ENCODE data around the gene ANKFY1.
"Not testable (repeated sequence)": the region's sequence is repeated elsewhere in the genome, so short reads cannot be mapped to it uniquely, and the experiment has no call there.

Gene ANKFY1

DNA sequence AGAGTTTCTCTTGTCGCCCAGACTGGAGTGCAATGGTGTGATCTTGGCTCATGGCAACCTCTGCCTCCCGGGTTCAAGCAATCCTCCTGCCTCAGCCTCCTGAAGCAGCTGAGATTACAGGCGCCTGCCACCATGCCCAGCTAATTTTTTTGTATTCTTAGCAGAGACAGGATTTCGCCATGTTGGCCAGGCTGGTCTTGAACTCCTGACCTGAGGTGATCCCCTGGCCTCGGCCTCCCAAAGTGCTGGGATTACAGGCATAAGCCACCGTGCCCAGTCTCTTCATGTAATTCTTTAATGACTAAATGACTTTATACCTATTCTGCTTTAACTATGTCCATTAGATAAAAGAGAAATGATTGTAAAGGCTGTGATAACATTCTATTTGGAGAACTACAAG is 8.5 kb downstream of the ANKFY1 start:
- FAIRE-seq: not testable (repeated sequence)

DNA sequence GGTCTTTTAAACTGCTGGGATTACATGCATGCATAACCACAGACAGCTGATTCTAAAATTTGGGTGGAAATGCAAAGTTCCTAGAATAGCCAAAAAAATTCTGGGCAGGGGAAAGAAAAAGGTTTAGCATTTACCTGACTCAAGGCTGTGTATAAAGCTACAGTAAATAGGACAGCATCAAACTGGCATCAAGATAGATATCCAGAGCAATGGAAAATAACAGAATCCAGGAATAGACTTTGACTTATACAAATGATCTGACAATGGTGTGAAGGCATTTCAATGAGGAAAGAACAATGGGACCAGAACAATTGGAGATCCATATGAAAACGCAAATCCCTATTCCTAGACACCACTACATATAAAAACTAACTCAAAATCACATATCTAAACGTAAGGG is 12.9 kb downstream of the ANKFY1 start:
- no peak for FAIRE-seq

DNA sequence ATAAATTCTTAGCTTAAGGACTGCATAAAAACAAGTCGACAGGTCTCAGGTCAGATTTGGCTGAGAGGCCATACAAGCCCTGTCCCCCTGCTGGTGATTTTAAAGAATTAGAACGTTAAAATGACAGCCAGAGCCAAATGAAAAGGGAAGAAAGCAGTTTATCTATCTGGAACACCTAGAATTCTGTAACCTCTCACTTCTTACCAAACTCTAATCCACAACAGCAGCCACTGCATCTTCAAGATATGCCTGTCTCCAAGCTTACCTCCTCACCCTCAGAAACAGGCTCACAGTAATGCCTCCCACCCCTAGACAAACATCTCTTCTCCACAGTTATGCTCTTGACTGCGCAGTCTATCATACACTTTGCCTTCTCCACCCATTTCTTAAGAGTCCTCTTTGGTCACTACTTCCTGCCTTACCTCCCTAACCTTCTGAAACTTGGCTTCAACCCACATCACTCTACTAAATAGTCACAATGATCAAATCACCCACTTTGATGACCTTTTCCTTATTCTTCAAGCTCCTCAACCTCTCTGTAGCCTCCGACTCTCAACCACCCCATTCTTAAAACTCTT is 14.2 kb downstream of the ANKFY1 start:
- FAIRE-seq: peak; percentile 89

DNA sequence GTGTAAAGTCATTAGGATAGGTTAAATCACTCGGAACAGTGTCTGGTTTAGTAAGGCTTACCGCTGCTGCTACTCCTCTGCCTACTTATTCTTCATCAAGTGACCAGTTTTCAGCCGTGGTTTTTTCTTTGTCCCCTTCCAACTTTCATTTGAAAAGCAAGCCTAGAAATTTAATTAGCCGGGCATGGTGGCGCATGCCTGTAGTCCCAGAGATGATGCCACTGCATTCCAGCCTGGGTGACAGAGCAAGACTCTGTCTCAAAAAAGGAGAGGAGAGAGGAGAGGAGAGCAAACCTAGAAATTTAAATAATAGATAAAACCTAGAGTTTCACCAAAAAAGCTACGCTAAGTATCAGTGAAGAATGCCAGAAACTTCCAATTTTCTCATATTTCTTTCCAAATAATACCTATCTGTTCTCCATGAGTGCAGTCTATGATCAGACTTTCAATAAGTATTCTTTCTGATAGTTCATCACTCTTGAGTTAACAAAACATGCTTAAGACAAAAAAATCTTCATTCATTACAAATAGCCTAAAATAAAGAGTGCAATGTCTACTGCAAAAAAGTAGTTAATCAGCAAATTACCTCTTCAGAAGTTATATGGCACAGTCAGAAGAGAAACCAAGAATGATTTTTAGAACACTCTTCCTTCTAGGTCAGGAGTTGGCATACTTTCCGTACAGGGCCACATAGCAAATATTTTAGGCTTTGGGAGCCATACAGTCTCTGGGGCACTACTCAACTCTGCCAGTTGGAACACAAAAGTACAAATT is 15.1 kb downstream of the ANKFY1 start:
- FAIRE-seq: no peak

DNA sequence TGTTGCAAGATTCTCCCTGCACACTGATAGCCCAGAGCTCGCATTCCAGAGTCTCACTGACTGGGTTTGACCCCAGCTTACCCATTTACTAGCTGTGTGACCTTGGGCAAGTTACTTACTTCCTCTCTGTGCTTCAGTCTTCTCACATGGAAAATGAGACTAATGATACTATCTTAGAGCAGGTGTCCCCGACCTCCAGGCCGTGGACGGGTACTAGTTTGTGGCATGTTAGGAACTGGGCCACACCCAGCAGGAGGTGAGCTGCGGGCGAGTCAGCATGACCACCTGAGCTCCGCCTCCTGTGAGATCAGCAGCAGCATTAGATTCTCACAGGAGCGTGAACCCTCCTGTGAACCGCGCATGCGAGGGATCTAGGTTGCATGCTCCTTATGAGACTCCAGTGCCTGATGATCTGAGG is 15.8 kb downstream of the ANKFY1 start:
- FAIRE-seq: no peak

DNA sequence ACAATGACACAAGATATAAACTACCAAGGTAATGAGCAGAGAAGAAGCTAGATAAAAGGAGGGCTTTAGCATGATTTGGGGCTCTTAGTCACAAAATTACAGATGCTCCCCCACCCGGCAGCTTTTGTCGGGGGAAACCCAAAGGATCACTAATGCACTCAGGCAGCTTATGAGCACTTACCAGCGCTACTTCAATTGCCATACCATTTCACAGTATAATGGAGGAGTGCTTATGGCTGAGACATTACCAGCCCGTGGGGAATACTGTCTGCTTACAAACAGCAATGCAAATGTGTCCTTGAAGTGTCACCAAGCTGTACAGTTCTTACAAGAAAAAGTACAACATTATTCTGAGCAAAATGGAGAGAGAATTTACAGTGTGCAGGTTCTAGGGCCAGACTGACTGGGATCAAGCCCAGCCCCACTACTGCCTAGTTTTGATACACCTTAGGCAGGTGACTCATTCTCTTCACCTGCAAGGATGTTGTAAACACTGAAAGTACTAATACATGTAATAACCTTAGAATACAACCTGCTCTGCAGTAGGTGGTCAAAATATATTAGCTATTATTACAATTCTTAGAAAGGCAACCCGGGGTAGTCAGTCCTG is 16.3 kb downstream of the ANKFY1 start:
- no peak for FAIRE-seq

DNA sequence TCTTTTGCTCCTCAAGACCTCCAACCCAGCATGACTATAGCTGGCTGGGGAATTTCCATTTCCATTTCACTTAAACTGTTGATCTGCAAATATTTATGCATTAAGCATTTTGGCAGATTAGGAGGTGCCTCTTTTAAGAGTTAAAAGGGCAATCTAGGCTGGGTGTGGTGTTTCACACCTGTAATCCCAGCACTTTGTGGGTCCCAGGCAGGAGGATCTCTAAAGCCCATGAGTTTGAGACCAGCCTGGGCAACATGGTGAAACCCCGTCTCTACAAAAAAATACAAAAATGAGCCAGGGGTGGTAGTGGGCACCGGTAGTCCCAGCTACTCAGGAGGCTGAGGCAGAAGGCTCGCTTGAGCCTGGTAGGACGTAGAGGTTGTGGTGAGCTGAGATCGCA is 17.1 kb downstream of the ANKFY1 start:
- FAIRE-seq: no peak

DNA sequence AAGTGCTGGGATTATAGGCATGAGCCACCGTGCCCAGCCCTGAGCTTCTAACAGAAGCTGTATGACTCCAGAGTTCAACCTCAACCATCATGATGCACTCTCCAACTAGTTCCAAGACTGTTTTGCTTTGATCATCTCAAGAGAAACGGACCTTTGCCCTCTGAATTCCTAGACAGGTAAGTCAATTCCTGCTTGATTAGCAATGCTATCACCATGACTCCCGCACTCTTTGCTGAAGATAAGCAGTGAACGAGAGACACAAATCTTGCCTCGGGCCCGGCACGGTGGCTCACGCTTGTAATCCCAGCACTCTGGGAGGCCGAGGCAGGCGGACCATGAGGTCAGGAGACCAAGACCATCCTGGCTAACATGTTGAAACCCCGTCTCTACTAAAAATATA is 22.2 kb downstream of the ANKFY1 start:
- no peak for FAIRE-seq

DNA sequence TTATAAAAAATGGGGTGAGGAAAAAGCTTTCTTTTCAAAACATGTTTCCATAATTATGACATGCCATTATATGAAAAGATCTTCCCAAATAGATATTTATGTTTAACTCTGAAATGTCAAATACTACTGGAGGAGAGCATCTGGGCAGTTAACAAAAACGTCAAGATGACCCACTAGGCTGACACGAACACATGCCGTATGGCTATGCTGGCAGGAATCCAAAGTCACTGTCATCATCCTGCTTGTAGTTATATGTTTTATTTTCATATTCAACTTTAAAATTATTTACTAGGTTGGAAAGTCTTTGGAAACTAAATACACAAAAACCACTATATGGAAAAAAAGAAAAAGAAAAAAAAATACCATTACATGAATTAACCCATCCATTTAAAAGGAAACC is 27.3 kb downstream of the ANKFY1 start:
- FAIRE-seq: no peak

DNA sequence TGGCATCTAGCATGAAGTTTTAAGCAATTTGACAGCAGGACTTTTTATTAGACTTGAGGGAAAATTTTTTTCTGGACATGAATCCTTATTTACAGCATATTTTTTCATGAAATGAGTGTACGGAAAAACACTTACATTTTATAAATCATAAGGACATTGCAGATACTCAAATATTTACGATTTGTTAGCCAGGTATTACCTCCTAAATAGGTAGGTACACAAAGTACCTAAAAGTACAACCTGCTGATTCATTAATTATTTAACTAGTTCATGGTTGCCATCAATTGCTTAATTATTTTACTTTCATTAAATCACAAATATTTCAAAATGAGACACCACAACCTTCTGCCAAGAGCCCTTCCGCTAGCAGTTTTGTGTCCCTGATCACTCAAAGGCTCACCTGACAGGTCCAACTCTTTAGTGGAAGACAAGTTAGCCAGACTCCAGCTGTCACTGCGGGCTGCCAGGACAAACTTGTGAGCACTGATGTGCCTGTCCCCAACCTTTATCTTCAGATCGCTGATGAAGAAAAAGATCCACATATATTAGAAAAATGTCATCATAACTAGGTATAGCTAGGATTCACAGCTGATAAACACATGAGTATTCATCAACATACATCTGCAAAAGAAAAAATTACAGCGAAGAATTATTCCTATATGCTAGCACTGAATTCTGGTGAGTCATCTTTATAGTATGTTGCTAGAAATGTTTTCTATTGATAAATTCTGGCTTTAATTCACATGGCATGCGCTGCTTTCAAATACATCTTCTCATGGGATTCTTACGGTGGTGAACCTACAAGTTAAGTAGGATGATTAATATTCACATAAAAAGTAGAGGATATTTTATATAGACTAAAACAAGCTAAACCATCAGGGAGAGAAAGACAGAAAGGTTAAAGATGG is 28.2 kb downstream of the ANKFY1 start:
- no peak for FAIRE-seq

DNA sequence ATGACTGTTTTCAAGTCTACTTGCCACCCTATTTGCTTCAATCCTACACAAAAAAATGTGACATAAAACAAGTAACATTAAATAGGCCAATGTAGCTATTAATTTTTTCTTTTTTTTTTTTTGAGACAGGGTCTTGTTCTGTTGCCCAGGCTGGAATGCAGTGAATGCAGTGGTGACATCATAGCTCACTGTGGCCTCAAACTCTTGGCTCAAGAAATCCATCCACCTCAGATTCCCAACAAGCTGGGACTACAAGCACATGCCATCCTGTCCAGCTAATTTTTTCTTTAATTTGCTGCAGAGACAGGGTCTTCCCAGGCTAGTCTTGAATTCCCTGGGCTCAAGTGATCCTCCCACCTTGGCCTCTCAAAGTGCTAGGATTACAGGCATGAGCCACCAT is 29.4 kb downstream of the ANKFY1 start:
- no peak for FAIRE-seq

DNA sequence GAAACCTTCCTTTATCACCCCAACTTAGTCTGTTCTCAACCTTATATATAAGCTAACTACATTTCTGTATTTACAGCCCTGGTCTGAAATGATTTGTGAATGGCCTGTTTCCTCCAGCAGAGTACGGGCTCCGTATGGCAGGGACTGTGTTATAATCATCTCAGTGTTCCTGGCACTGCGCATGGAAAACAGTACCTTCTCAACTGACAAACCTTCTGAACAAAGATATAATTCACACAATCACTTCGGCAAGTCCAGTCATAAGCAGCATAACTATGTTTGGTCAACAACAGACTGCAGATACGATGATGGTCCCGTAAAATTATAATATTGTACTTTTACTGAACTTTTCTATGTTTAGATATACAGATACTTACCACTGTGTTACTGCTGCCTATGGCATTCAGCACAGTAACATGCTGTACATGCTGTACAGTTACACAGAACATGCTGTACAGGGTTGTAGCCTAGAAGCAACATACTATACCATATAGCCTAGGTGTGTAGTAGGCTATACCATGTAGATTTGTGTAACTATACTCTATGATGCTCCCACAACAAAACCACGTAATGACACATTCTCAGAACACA is 30.0 kb downstream of the ANKFY1 start:
- FAIRE-seq: no peak

DNA sequence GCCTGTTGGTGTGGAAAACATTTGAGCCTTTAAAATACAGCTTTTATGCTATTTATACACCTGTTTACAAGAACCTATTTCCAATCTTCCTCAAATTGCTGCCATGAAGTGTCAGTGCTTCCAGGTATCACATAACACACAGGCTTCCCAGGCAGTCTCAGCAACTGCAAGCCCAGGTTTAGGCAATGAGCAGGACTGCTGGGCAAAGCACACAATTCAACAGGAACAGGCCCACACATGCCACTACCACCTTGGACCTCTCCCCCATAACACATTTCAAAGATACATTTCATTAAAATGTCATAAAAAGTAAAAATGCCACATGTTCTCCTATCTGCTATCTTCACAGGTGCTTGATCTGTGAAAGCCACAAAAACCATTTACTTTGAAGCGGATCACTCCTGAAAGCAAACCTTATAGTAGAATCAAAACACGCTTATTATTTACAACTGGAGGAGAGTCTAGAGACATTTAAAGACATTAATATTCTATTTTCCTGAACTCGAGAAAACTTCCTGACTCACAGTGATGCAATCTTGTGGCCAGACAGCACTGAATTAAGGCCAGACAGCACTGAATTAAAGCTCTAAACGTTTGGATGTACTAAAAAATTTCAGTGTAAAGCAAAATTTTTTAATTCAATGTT is 31.5 kb downstream of the ANKFY1 start:
- FAIRE-seq: no peak

DNA sequence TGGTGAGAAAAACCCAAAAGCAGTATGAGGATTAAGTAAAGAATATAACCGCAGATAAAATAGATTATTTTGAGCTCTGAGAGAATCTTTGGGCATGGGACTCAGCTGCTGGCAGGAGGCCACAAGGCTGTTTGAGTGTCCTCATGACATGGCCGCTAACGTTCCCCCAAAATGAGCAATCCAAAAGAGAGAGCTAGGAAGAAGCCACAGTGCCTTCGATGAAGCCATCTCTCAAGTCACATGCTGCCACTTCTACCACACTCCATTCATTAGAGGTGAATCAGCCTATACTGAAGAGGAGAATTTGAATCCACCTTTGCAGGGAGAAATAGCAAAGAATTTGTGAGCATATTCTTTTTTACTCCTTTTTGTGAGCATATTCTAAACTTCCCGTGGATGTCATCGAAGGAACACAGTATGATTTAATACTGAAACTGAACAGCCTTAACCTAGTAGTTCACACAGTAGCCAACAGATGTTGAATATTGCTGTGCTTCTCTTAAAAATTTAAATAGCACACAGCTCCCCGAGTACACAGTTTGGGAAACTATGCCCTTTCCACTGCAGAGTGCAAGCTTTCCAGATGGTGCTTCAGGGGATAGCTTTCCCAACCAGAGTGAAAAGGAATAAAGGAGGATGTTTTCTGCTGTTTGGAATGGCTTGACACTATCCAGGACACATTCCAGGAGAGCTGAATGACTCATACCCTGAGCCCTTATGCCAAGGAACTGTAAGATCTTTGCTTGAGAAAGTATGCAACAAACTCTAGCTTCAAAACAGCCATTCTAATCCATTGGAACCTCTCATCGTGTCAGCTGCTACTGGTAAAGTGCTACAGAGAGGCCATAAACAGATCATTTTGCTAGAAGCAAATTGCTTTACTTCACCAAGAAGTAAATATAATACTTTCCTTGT is 33.9 kb downstream of the ANKFY1 start:
- peak; percentile 87 for FAIRE-seq

DNA sequence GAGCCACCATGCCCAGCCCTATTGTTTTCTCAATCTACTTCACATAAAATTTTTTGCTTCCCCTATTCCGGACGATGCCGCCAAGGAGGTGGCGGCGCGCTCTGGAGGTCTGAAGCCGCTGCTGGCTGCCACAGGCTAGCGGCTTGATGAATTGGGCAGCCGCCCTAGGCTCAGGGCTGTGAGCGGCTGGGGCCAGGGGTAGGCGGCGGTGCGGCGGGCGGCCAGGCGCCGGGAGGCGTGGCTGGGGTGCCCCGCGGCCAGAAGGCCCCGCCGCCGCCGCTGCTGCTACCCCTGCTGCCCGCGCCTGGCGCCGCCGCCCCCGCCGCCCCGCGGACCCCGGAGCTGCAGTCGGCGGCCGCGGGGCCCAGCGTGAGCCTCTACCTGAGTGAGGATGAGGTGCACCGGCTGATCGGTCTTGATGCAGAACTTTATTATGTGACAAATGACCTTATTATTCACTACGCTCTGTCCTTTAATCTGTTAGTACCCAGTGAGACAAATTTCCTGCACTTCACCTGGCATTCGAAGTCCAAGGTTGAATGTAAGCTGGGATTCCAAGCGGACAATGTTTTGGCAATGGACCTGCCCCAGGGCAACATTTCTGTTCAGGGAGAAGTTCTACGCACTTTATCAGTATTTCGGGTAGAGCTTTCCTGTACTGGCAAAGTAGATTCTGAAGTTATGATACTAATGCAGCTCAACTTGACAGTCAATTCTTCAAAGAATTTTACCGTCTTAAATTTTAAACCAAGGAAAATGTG is 41.7 kb downstream of the ANKFY1 start:
- no peak for FAIRE-seq

DNA sequence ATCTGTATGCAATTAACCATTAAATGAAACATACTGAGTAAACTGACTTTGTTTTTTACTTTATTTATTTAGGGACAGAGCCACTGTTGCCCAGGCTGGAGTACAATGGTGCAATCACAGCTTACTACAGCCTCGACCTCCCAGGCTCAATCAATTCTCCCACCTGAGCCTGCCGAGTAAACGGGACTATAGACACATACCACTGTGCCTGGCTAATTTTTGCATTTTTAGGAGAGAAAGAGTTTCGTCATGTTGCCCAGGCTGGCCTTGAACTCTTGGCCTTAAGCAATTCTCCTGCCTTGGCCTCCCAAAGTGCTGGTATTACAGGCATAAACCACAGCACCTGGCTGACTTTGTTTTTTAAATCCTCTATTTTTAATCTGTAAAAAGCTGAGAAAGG is 42.6 kb downstream of the ANKFY1 start:
- FAIRE-seq: no peak

DNA sequence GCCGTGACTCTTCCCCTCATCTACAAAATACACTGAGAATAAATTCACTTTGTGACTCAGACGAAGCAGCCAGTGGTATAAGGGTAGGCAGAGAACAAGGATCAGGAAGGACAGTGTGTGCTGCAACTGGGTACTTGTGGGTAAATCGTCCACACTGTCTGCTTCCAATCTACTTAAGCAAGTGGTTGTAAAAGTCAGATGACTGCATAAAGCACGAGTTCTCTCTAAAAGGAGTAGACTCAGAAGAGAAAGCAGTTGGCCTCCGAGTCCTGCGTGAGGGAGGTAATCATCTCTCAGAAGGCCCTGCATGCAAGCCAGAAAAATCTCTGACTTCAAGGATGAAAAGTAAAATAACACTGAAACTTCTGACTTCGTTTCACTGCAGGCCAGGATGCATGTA is 43.1 kb downstream of the ANKFY1 start:
- FAIRE-seq: no peak

DNA sequence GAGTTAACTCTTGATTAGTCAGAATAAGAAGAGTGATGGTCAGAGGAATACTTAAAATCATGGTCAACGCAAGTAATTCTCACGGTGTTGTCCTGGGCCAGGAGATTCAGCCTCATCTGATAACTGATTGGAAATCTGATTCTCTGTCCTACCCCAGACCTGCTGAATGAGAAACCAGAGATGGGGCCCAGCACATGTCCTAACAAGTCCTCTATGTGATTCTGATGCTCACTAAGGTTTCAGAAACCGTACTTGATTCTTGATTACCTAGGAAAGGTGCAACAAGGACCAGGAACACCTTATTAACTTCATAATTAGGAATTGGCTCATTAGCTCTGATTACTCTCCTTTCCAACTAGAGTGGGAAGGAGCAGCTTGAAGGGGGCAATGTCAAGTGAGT is 44.5 kb downstream of the ANKFY1 start:
- FAIRE-seq: no peak

DNA sequence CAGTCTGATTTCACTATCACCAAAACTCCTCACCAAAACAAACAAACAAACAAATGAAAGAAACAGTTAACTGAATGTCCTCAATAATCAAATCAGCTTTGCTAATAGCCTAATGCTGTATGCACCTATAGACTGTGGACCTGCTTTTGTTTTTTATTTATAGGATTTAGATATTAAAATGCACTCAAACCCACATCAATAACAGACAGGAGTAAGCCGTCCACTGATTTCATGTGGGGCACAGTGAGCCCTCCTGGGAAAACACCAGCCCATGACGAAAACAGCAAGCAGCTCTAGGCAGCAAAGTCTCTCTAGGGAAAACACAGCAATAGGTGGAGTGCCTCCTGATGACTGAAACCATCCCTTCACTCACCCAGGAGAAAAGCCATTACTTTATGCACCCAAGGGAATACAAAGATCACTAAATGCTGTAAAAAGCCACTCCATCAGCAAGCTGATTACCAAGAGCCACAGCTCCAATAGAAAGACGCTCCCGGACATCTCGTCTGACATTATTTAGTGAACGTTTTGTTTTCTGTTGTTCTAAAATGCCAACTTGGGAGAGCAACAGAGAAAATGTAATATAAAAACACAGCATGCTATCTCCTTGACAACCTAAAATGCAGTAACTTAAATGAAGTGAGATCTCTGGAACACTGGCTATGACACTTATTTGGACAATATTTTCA is 47.8 kb downstream of the ANKFY1 start:
- FAIRE-seq: no peak

DNA sequence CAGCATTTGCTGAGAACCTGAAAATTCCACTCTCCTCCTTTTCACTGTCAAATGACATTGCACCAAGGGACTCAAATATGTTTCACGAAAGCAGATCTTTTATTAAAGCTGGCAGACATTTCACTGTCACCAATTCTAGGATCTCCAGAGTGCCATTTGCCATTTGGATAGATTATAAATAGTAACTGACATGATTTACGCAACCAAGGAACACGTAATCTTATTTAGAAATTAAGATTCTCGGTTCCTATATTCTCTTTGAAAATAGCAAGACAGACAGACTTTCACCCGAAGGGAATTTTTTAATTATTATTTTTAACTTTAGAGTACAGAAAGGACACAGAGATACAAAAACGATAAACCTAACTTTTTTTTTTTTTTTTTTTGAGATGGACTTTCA is 49.6 kb downstream of the ANKFY1 start:
- no peak for FAIRE-seq
